Skin epidermis (tissue), 12 donors: ENCODE data around the gene NPHP4.
A peak's percentile ranks its signal among the peaks of the same experiment; 100 is the strongest.
"Not testable (repeated sequence)": the region's sequence is repeated elsewhere in the genome, so short reads cannot be mapped to it uniquely, and the experiment has no call there.

Experiments
- H3K27ac ChIP-seq, 21 experiments: fragments of 200-600 bp; sonication (generic) in 11 of 21; one replicate each; pipeline ENCODE4 v1.5.0; 2020; ENCODE audit warnings: mild to moderate bottlenecking in 3 of 21, inconsistent platforms in 2 of 21, moderate library complexity in 2 of 21
- H3K4me3 ChIP-seq, 7 experiments: fragments of 200-600 bp; sonication (generic) in 2 of 7; one replicate each; pipeline ENCODE4 v1.5.0; 2020; ENCODE audit warnings: inconsistent platforms in 2 of 7, mild to moderate bottlenecking in 2 of 7, moderate library complexity in 1 of 7

The NPHP4 gene

DNA sequence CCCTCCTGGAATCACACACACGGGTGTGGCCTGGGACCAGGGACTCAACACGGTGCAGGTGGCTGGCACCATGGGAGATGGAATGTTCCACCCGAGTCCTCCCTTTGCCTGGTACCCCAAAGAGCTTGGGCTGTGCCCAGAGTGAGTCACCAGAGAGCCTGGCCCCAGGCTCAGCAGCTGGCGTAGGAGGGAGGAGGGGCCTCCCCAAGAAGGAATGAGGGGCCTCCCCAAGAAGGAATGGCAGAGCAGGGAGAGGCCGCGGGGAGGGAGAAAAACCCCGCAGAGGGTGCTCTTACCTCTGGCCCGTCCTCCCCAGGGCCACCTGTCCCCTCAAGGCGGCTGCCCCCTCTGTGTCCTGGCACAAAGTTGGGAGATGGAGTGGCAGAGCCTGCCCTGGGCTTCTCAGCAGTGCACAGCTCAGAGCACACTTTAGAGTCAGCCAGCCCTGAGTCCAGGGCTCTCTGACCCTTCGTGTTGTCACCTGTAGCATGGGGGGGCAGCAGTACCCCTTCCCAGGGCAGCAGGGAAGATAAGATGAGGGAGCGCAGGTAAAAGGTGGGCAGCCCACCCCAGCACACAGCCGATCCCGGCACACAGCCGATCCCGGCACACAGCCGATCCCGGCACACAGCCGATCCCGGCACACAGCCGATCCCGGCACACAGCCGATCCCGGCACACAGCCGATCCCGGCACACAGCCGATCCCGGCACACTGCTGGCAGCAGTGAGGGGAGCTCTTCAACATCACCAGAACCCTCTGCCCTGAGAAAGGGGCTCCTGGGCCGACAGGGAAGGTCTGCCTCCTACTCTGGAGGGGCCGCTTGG lies 33.3 kb upstream of the NPHP4 start:
- peak overlapping the region in 19 of 21 experiments; percentile 20 to 90 (median 74) for H3K27ac ChIP-seq

DNA sequence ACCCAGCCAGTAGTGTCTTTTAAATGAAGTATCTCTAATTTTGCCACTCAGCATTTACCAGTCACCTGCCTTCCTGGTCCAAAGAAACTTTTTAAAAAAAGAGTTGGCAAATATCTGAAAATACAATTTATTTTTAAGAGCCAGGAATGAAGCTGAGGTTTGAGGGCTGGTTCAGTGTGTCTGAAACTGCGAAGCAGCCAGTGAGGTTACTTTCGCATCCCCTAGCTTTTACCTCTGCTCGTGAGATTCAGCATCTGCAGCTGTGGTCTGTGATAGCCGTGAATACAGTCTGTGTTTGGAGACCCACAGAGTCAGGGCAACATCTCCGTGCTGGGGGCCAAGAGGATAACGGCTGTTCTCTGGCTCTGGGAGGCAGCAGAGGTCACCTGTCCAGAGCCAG lies 32.2 kb upstream of the NPHP4 start:
- Histone ChIP-seq H3K27ac (peak overlapping the region in 1 of 21 experiments; percentile 87), H3K4me3 (no peak overlapping the region)

More for the DNA sequence above, 33.3 kb upstream of the NPHP4 start:
- peak overlapping the region; percentile 12 to 47 (median 31) for H3K4me3 ChIP-seq

DNA sequence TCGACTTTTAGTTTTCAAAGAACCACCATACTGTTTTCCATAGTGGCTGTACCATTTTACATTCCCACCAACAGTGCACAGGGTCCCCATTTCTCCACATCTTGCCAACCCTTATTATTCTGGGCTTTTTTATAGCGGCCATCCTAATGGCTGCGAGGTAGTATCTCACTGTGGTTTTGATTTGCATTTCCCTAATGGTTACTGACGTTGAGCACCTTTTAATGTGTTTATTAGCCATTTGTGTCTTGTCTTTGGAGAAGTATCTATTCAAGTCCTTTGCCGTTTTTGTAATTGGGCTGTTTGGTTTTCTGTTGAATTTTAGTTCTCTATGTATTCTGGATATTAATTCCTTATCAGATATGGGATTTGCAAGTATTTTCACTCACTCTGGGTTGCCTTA lies 31.1 kb upstream of the NPHP4 start:
- Histone ChIP-seq H3K4me3 (no peak overlapping the region), H3K27ac (no peak overlapping the region)

DNA sequence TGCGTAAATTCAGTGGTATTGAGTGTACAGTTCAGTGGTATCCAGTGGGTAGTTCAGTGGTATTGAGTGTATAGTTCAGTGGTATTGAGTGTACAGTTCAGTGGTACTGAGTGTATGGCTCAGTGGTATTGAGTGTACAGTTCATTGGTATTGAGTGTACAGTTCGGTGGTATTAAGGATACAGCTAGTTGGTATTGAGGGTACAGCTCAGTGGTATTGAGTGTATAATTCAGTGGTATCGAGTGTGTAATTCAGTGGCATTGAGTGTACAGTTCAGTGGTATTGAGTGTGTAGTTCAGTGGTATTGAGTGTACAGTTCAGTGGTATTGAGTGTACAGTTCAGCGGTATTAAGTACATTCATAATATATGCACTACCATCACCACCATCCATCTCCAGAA lies 30.0 kb upstream of the NPHP4 start:
- Histone ChIP-seq H3K4me3 (no peak overlapping the region), H3K27ac (no peak overlapping the region)

DNA sequence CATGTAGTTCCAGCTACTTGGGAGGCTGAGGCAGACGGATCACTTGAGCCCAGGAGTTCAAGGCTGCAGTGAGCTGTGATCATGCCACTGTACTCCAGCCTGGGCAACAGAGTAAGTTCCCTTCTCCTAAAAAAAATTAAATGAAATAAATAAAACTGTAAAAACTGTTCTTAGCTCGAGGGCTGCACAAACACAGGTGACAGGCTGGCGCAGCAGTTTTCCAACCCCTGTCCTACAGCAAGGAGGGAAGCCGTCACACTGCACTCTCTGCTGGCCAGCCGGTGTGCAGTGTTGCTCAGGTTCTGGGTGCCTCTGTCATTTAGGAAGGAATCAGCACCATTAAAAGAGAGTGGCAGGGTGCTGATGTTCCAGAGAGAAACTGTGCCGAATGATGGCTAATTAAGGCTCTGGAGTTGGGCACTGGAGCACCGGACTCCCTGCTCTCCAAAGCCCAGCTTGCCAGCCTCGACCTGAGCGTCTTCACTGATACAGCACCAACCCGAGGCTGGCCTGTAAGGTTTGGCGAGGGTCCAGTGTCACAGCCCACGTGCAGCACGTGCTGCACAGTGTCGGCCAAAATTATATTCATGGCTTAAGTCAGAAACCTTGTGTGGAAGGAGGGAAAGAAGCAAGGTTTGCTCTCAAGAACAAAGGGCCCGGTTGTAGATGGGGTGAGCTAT lies 27.1 kb upstream of the NPHP4 start:
- H3K4me3 ChIP-seq = no peak overlapping the region
- H3K27ac ChIP-seq = no peak overlapping the region

DNA sequence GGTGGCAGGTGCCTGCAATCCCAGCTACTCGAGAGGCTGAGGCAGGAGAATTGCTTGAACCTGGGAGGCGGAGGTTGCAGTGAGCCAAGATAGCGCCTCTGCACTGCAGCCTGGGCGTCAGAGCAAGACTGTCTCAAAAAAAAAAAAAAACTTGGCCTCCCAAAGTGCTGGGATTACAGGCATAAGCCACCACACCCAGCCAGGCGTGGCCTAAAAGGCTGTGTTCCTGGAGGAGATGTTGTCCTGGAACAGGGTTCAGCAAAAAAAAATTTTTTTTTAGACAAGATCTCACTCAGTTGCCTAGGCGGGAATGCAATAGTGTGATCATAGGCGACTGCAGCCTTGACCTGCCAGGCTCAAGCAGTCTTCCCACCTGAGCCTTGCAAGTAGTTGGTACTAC lies 25.4 kb upstream of the NPHP4 start:
- H3K27ac ChIP-seq, H3K4me3 ChIP-seq: not testable (repeated sequence)

DNA sequence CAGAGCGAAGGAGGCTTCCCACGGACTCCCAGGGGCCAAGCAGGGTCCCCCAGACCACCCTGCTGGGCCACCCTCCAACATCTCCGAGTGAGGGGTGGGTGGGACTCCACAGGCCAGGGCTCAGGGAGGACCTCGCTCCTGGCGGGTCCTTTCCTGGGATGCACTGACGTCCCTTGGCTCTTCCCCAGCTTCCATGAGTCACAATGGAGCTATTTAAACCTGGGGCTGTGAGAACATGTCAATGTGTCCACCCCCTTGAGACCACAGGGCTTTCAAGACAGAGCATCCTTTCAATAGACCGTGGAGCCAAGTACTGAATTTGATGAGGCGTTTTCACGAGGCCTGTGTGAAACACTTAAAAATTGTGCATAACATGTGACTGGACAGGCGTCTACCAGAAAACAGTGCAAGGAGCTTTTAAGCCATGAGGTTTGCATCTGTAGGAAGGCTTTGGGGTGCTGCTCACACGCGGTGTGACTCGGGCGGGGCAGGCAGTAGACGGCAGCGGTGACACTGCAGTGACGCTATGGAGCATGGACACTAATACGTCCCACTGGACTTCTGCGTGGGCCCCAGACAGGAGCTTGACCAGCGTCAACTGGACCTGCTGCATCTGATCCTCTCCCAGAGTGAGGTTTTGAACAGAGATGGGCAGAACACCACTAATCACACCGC lies 24.1 kb upstream of the NPHP4 start:
- Histone ChIP-seq H3K27ac (no peak overlapping the region), H3K4me3 (no peak overlapping the region)

DNA sequence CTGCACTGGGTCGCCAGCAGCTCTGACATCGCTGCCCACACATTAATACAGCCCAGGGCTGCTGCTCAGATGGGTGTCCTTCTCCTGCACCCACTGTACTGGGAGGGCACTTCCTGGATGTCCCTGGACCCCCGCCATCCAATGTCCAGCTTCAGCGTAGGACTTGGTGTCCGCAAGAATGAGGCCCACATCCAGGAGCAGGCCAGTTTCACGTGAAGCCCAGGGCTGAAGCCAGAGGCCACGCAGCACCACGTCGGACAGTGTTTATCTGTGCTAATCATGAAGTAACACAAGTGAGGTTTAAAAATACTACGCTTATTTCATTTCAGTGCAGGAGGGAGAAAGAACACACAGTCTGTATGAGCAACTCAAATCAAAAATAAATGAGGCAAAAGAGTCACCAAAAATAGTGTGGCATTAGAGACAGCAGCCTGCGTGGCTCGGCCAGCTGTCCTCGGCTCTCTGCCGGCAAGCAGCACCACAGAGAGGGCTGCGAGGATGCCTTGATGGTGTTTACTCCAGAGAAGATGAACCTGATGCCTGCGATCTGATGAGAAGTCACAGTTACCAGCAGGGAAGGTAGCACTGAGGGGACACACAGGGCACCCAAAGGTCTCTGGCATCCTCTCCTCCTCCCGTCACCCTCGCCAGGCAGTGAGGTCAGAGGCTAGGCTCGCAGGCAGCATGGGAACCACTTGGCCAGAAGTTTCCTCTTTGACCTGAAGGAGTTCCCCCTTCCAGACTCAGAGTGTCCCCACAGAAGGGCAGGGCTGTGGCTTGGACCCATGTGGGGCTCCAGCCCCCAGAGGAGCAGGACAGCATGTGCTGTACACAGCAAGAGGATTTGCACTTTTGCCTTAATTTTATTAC lies 22.1 kb upstream of the NPHP4 start:
- Histone ChIP-seq H3K4me3 (no peak overlapping the region), H3K27ac (no peak overlapping the region)

DNA sequence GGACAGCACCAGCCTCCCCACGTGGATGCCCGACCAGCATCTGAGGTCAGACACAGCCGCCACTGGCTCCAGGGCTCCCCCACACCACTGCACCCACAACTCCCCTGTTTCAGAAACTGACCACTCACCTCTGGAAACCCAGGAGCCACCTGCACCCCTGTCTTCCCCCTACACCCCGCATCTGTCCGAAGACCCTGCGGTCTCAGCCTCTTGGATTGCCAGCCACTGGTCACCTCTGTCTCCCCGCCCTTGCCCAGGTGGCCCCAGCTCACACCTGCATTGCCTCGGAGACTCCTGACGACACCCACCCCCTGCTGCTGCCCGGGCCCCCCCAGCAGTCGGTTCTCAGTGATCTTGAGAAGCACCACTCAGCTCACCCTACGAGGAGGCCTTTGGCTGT lies 21.3 kb upstream of the NPHP4 start:
- Histone ChIP-seq H3K27ac (no peak overlapping the region), H3K4me3 (no peak overlapping the region)

DNA sequence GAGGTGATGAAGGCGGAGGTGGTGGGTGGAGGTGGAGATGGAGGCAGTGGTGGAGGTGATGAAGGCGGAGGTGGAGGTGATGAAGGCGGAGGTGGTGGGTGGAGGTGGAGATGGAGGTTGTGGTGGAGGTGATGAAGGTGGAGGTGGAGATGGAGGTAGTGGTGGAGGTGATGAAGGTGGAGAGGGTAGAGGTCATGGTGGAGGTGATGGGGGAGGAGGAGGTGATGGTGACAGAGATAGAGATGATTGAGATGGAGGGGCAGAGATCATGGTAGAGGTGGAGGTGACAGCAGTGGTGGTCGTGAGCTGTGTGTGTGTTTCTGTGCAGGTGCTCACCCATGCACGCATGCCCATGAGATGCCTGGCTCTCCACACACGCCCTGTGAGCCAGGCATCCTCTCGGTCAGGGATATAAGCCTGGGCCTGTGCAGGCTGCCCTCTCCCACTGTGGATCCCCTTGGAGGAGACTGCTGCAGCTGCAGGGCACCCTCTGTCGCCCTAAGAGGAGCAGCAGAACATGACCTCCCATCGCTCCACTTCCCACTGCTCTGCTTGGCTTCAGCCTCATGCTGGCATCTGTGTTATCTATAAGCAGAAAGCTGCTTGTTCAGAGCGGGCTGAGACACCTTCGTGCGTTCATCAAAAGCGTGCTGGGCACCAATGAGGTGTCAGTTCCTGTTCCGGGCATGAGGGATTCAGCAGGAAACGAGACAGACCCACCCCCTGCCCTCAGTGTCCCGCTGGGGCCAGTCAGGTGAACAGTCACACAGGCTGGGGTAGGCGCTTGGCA lies 20.5 kb upstream of the NPHP4 start:
- H3K4me3 ChIP-seq = no peak overlapping the region
- no peak overlapping the region for H3K27ac ChIP-seq

DNA sequence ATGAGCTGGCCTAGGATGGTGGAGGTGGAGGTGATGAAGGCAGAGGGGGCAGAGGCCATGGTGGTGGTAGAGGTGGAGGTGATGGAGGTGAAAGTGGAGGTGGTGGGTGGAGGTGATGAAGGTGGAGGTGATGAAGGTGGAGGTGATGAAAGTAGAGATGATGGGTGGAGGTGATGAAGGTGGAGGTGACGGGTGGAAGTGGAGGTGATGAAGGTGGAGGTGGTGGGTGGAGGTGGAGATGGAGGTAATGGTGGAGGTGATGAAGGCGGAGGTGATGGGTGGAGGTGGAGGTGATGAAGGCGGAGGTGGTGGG lies 19.7 kb upstream of the NPHP4 start:
- no peak overlapping the region for H3K27ac ChIP-seq
- H3K4me3 ChIP-seq = no peak overlapping the region

DNA sequence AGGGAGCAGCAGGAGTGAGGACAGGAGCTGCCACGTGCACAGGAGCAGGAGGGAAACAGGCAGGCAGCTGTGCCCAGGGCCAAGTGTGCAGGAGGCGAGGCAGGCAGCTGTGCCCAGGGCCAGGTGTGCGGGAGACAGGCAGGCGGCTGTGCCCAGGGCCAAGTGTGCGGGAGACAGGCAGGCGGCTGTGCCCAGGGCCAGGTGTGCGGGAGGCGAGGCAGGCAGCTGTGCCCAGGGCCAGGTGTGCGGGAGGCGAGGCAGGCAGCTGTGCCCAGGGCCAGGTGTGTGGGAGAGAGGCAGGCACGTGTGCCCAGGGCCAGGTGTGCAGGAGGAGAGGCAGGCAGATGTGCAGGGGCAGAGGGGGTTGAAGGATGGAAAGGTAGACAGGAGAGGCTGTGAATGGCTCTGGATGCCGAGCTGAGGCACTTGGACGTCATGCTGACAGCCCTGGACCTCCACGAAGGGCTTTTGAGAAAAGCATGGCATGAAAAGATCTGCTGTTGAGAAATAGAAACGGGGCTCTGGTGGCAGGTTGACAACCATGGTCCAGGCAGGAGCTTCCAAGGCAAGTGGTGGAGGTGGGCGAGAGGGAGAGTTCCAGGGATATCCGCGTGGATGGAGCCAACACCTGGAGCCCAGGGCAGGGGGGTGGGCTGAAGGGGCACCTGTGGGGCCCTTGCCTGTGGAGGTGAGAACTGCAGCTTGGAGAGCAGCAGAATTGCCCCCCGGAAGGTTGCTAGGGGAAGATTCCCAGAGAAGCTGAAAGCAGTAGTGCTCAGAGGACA lies 19.1 kb upstream of the NPHP4 start:
- no peak overlapping the region for H3K4me3 ChIP-seq
- no peak overlapping the region for H3K27ac ChIP-seq

DNA sequence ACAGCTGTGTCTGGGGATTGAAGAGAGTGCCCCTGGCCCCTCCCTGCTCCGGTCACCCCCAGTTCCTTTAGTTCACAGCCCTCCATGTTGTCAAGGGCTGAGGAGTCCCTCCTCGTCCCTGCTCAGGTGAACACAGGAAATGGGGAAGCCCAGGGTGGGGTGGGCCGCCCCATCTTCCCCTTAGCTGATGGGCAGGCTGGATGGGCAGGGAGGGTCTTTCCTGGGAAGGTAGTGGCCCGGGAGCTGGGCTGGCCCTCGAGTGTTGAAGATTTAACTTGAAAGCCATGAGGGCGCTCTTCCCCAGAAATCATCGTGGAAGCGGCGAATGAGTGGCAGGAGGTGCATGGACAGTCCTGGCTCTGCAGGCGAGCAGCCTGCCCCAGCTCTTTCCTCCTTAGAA lies 18.3 kb upstream of the NPHP4 start:
- Histone ChIP-seq H3K27ac (no peak overlapping the region), H3K4me3 (no peak overlapping the region)

DNA sequence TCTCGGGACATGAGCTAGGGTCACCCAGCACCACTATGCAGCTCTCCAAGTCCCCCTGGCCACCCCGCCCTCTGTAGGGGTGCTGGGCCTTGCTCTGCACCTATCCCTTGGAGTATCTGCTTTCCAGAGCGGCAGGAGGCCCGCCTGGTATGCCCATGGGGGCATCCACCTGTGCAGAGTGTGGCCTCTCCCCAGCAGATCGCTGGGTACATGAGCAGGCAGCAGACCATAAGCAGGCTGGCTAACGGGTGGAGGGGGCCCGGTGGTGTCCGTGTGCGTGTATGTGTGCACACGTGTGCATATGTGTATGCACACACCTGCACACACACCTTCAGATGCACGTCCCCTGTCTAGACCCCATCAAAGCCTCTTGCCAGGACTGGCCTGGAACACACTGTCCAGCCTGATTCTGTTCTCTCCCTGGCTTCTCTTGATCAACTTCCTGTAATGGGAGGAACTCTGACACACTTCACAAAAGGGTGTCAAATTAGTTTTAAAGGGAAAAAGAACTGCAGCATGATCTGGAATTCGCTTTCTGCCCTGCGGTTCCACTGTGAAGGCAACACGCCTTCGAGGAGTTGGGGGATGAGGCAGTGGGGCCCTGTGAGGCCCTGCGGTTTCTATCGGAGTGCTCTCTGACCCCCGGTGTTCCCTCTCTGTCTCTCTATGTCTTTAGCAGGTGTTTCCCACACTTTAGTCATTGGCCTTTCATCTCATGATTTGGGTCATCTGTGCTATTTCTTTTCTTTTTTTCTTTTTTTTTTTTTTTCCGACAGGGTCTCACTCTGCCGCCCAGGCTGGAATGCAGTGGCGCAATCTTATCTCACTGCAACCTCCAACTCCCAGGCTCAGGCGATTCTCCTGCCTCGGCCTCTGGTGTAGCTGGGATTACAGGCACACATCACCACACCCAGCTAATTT lies 17.2 kb upstream of the NPHP4 start:
- Histone ChIP-seq H3K4me3 (no peak overlapping the region), H3K27ac (no peak overlapping the region)

DNA sequence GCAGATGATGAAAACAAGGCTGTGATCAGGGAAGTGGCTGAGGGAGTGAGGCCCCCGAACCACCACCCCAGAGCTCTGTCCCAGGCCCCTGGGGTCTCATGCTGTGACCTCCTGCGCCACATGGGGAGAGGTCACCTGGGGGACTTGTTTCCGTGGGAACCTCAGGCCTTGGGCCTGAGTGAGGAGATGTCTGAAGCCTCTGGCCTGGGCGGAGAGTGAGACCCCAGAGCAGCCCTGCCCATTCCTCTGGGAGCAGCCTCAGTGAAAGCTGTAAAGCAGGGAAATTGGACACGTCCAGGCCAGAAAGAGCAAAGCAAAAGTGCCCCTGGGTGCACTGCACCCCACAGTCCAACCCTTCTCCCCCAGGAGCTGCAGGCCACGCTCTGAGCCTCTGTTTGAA lies 16.5 kb upstream of the NPHP4 start:
- no peak overlapping the region for H3K27ac ChIP-seq
- no peak overlapping the region for H3K4me3 ChIP-seq

DNA sequence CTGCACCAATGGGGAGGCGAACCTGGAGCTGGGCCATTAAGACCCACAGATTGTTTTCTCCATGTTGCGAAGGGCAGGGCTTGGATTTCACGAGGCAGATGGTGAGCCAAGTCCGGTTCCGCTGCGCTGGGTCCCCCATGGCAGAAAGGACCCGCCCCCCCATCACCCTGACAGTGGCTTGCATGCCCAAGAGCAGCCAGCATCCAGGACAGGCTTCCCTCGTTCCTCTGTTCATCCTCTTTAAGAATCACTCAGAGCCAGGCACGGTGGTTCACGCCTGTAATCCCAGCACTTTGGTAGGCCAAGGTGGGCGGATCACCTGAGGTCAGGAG lies 15.8 kb upstream of the NPHP4 start:
- no peak overlapping the region for H3K27ac ChIP-seq

DNA sequence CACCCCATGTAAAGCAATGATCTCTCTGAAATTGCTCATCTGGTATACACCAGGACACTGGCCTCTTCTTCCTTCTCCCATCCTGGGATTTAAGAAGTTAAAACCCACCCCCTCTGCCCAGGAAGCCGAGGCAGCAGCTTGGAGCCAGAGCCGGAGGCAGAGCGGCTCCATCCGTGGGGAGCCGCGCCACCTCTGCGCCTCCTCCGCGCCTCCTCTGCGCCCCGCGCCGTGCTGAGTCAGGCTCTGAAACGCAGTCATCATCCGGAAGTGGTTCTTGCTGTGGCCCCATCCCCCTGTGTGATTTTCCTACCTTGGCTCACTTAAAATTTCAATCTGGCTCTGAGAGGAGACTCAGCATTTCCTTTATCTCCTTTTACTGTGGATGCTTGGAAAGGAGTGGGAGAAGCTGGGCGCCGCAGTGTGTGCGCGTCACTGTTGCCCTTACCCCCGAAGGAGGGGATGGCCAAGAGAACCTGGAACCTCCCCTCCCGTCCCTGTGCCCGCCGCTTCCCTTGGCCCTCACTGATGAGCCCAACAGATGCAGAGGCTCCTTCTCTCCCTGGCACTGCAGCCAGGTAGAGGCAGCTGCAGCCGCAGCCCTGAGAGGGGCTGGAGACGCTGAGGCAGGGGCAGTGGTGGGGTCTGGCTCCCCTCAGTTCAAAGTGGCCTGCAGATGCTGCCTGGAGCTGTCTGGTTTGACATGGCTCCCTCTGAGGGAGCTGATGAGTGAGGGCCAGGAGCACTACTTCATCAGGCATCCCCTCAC lies 15.3 kb upstream of the NPHP4 start:
- Histone ChIP-seq H3K4me3 (no peak overlapping the region), H3K27ac (no peak overlapping the region)

More for the DNA sequence above, 15.8 kb upstream of the NPHP4 start:
- no peak overlapping the region for H3K4me3 ChIP-seq
